Kidney (tissue), 14 donors: Measurements from ENCODE around the gene SULT1C4. TPM values are rescaled to one million over a fixed set of nuclear protein-coding genes. Genes with fewer than 3 reads are reported as not detected.
A peak's percentile ranks its signal among the peaks of the same experiment; 100 is the strongest.

ENCODE experiments used
- DNase-seq, 5 donors: peaks; one replicate each; pipeline ENCODE4 v3.0.0-alpha.2; 2013 to 2020
- FAIRE-seq: peaks from 2 replicates; lab custom pipeline; 2012; peaks lifted over from hg19 to GRCh38; lab: Jason Lieb, UNC
- H3K27ac ChIP-seq, 2 donors: one replicate each; pipeline ENCODE4 v1.7.0; 2013; ENCODE audit warnings: low read depth in 2 of 2, low read length in 2 of 2, inconsistent platforms in 1 of 2
- H3K27me3 ChIP-seq: one replicate; pipeline ENCODE4 v1.7.1; 2013; ENCODE audit warnings: low read length, inconsistent platforms; ENCODE audit not compliant: control insufficient read depth, insufficient read depth
- H3K36me3 ChIP-seq, 3 donors: one replicate each; pipeline versions ENCODE4 v1.7.0 to v1.7.1; 2013; ENCODE audit warnings: low read length in 3 of 3, control low read depth in 1 of 3, inconsistent platforms in 1 of 3; ENCODE audit not compliant: insufficient read depth in 3 of 3, control insufficient read depth in 2 of 3
- H3K4me1 ChIP-seq, 3 donors: one replicate each; pipeline versions ENCODE4 v1.7.0 to v1.7.1; 2013; ENCODE audit warnings: low read length in 3 of 3, inconsistent platforms in 1 of 3, low read depth in 1 of 3; ENCODE audit not compliant: control insufficient read depth in 2 of 3, insufficient read depth in 2 of 3
- H3K4me3 ChIP-seq, 3 donors: one replicate each; pipeline versions ENCODE4 v1.7.0 to v1.8.1; 2013; ENCODE audit warnings: low read length in 3 of 3, control low read depth in 1 of 3, inconsistent platforms in 1 of 3
- H3K9ac ChIP-seq, 3 donors: one replicate each; pipeline versions ENCODE4 v1.7.0 to v1.7.1; 2013; ENCODE audit warnings: low read length in 3 of 3, control low read depth in 1 of 3, inconsistent platforms in 1 of 3
- H3K9me3 ChIP-seq, 3 donors: one replicate each; pipeline versions ENCODE4 v1.7.0 to v1.7.1; 2013; ENCODE audit warnings: low read length in 3 of 3, control low read depth in 1 of 3, inconsistent platforms in 1 of 3; ENCODE audit not compliant: control insufficient read depth in 2 of 3, insufficient read depth in 1 of 3
- CTCF ChIP-seq: IDR thresholded peaks from 3 replicates; pipeline ENCODE4 v1.5.1; 2012; ENCODE audit warnings: mild to moderate bottlenecking, moderate library complexity, borderline replicate concordance; ENCODE audit not compliant: insufficient read depth; ENCODE audit errors: extremely low read depth
- intact Hi-C: fragments of 100-400 bp; cut with DNase I; formaldehyde crosslinking; loops from one replicate; pipeline ENCODE4 v1.11.1; 2022
- polyA plus RNA-seq: library from polyadenylated mRNA; stranded (reverse); fragments of 350-450 nt; fragmentation: Illumina TruSeq; extraction: RNeasy Lipid Tissue Mini Kit (QIAGEN cat#74804); gene quantifications from one replicate; pipeline ENCODE4 v1.2.3, GENCODE V29; 2014; ENCODE audit warnings: low read depth, low replicate concordance; ENCODE audit not compliant: insufficient read depth
- total RNA-seq: library from RNA; stranded (reverse); fragmentation: NEBNext Ultra II Directional; extraction: Animal tissue kit (Norgen Biotek cat#: 25700); gene quantifications from one replicate; pipeline ENCODE4 v1.2.1, GENCODE V29; 2021
- donor health status: control.
- donor health status: control.
- donor health status: control.
- donor health status: control.
- donor health status: control.
- donor health status: DM: yes; HTN: yes; CAD: no.
- donor health status: Normal renal cell carcinoma (clear cell type).

SULT1C4 gene
- total and polyA plus RNA-seq, 2 donors from 2014 or later, result 7.1 to 24.7 TPM

GRCh38 chr2:108348816-108349570, 28.8 kb upstream of the SULT1C4 start:
- Histone ChIP-seq H3K4me3 (no peak overlapping the region), H3K4me1 (no peaks in the 10 kb centered on the region), H3K9ac (no peak overlapping the region), H3K36me3 (no peaks in the 10 kb centered on the region), H3K9me3 (no peaks in the 10 kb centered on the region), H3K27me3 (no peaks in the 10 kb centered on the region), H3K27ac (no peak overlapping the region)
- no peak for TF ChIP-seq CTCF
- FAIRE-seq, result no peak
- intact Hi-C loops, result no loop called here
- DNase-seq, result peak in 2 of 5 donors; percentile 11 to 18

DNA sequence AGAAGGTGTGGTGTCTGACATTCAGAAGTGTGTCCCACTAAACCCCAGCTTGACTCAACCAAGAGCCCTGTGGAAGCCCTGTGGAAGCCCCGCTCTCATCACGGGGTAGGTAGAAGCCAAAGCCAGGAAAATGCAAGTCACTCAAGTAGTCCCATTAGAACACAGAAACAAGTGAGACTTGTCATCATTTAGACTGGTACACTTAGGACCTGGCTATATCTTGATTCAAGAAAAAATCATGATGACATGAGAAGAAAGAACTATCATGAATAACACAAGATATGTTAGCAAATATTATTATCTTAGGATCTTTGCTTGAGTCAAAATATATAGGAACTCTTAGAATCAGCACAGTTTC, 28.2 kb upstream of the SULT1C4 start:
- no peaks in the 10 kb centered on the region for H3K9me3 ChIP-seq
- H3K4me1 ChIP-seq, result no peaks in the 10 kb centered on the region
- H3K9ac ChIP-seq, result no peak overlapping the region
- FAIRE-seq (no peak), DNase-seq (no peak)
- H3K36me3 ChIP-seq, result no peaks in the 10 kb centered on the region
- H3K4me3 ChIP-seq, result no peak overlapping the region
- TF ChIP-seq CTCF, result no peak
- no peak overlapping the region for H3K27ac ChIP-seq
- intact Hi-C loops, result no loop called here
- no peaks in the 10 kb centered on the region for H3K27me3 ChIP-seq

- H3K27ac ChIP-seq, result no peak overlapping the region
- H3K9ac ChIP-seq, result no peak overlapping the region
- FAIRE-seq (no peak), DNase-seq (no peak)
- H3K27me3 ChIP-seq, result no peaks in the 10 kb centered on the region
- H3K4me3 ChIP-seq, result no peak overlapping the region
- no peaks in the 10 kb centered on the region for H3K9me3 ChIP-seq
- intact Hi-C loops, result loop anchor here (10.0 kb wide), 1 partner anchor 233 kb away; no protein-coding TSS in a partner anchor
- H3K4me1 ChIP-seq, result no peaks in the 10 kb centered on the region
- no peak for TF ChIP-seq CTCF
- H3K36me3 ChIP-seq, result no peaks in the 10 kb centered on the region
Observed at GRCh38 chr2:108351889-108352288, 25.9 kb upstream of the SULT1C4 start.
